HG03439 (cell line): Measurements from ENCODE around the gene SPG11.
"Not testable (repeated sequence)": the region's sequence is repeated elsewhere in the genome, so short reads cannot be mapped to it uniquely, and the experiment has no call there.

Experiments
- ATAC-seq: cut with Tn5 transposase; IDR thresholded peaks from one replicate; pipeline ENCODE4 v1.9.1; 2021; ENCODE audit warnings: mild to moderate bottlenecking, moderate library complexity; ENCODE audit not compliant: unreplicated experiment

SPG11 gene

DNA sequence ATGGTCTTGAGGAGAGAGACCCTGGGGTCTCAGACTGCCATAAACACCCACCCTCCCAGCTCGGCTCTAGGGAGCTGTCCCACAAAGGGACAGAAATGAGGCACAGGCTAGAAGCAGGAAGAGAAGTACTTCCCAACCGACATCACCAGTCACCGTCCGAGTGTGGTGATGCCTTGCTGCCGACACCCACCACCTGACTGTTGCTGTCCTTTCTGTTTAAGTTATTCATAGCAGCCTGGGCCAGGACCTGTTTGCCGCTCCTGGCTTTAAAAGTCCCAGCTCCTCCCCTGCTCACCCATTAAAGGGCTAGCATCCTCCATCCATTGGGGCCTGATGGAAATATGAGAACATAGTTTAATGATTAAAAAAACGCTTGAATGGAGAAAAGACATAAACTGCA lies 13.2 kb upstream of the SPG11 start:
- no peak for ATAC-seq

DNA sequence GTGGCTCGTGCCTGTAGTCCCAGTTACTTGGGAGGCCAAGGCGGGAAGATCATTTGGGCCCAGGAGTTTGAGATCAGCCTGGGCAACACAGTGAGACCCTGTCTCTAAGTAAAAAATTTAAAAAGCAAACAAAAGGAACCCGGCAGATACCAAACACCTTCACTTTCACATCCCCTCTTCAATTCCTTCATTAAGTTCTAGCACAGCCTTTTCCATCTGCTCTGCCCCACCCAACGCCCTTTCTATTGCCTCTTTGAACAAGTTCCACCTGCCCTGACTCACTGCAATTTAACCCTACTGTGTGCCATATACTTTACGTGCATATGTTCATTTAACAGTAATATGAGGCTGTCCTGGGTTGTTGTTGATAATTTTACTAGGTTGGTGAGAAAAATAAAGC lies 12.4 kb upstream of the SPG11 start:
- ATAC-seq, result no peak

DNA sequence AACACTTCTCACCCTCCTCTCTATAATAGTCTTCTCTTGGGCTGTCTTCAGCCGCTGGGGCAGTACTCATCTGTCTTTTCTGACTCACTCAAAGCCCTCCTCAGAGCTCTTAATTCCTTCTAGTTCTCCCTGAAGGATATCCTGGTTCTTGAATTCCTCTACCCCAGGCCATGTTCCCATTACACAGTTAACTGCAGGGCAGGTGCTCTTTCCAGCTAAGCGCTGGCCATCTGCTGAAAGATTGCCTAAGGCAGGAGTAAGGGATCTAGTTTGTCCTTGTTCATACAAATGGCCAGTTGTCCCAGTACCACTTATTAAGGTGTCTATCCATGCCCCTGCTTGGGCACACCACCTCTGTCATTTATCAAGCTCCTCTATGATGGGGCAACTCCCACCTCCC lies 10.2 kb upstream of the SPG11 start:
- no peak for ATAC-seq

DNA sequence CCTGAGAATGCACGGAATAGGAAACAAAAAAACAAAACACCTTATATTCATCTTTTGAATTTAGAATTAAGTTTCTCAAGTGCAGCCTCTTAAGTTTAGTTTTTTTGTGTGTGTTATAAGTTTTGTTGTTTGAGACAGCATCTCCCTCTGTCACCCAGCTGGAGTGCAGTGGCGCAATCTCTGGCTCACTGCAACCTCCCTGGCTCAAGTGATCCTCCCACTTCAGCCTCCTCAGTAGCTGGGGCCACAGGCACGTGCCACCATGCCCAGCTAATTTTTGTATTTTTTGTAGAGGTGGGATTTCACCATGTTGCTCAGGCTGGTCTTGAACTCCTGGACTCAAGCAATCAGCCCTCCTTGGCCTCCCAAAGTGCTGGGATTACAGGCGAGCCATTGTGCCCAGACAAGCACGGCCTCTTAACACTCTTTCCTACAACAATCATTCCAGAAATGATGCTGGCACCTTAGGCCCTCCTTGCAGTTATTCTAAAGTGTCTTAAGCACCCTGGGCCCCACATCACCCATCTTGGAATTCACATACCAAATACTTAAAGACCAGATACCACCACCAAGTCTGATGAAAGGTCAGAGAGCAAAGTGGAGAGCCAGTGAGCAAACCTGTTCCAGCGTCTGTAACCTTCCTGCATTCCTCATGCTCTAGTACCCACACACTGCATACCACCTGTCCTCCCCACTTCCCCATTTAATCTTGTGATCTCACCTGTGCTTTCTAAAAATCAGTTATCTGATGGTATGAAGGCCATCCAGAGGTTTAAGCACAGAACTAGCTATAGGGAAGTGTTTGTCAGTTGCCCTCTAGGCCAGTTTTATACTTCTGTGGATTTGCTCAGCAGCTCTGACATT lies 6.9 kb upstream of the SPG11 start:
- ATAC-seq, result no peak

DNA sequence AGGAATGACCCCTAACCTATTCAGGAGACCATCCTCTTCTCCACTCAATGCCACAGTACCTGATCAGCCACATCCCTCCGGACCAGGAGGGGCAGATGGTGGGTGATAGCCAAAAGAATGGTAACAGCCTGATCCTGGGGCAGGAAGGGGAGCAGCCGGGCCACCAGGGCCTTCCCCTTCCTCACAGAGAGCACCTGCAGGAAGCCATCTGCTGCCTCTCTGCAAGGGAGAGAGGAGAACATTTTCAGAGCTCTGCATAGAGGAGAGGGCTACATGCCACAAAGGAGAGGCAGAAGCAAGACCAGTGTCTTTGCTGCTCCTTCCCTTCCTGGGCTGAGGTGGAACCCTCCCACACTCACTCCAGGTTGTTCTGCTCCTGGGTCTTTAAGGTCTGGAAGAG lies 5.5 kb upstream of the SPG11 start:
- no peak for ATAC-seq

DNA sequence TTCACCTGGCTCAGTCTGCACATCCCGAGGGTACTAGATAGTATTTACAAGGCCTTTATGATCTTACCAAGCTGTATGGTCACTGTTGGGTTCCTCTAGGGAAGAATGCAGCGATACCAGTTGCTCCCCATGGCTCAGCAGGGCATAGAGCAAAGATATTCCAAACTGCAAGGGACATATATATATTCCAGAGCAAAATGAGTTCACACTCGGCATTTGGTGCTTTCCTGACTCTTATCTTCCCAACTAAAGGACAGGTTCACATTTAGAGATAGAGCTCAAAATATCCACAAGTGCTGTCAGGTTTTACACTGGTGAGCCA lies 3.5 kb upstream of the SPG11 start:
- no peak for ATAC-seq

DNA sequence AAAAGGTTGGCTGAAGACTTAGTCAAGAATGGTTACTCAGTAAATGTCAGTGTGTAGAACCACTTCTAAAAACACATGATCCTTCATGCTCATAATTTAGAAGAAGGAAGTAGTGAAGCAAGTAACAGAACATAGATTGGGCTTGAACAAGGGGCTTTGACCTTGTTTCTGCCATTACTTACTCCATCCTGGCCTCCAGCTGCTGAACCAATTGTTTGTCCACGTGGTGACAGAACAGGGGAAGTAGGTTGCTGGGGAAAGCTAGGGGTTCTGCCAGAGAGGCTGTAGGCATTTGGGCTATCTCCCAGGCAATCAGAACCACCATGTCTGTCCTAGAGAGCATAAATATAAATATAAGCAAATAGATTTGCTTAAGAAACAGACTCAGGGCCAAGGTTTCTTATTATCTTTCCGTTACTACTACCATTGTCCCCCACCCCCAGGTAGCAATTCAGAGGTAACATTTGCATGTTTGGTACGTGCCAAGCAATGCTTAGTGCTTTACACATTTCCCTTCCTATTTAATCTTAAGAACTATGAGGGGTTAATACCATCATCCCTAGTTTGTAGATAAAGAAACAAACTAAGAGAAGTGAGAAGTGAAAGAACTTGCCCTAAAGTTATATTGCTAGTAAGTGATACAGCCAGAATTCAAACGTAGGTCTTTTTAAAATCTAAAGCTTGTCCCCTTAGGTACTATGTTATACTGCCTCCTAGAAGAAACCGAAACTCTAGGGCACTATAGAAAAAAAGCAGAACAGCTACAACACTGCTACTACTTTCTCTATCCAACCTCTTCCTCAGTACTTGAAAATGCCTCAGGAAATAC lies 3.0 kb upstream of the SPG11 start:
- no peak for ATAC-seq

DNA sequence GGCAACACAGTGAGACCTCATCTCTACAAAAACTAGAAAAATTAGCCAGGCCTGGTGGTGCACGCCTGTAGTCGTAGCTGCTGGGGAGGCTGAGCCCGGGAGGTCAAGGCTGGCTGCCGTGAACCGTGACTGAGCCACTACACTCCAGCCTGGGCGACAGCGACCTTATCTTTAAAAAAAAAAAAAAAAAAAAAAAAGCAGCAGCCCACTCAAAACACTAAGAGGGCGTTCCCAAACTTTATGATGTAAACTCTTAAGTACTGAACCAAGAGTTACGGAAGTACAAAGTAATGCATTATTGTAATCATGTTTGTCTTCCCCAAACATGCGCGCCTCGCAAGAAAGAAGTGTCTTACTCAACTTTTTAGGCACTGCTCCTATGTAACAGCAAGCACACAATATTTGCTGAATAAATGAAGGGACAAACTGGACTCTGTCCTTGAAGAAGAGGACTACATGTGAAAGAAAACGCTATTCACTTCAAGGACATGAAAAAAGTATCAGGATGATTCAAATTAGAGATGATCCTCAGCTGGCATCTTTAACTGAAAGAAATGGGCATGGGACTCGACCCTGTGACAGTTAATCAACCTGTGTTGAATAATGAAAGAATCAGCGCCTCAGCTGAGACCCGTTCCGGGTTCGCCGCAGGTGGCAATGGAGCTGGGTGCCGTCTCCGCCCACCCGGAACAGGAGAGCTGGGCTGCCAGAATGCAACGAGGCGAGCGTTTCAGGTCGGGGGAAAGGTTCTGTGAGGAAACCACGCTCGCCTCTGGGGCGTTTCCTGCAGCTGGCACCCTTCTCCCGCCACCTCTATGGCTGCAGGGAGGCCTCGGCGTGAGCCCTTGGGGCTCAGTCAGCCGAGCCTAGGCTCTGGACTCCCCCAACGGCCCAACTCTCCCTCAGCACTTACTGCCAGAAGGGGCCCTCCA lies 718 bp downstream of the SPG11 start:
- ATAC-seq, result peak; percentile 49

DNA sequence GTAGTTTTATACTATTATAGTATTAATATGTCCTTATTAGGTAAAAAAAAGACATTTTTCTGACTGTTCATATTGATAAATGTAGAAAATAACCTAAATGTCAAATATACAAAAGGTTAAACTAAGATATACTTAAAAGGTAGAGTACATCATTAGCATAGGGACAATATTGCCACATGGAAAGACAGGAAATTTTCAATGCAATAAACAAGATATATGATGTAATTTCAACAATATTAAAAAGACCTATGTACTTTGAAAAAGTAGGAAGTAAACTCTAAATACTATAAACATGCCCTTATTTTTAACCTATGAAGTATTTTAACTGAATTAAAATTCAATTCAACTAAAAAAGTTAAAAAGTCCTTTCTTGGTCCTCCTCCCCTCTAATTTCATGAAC lies 1.9 kb downstream of the SPG11 start:
- no peak for ATAC-seq

DNA sequence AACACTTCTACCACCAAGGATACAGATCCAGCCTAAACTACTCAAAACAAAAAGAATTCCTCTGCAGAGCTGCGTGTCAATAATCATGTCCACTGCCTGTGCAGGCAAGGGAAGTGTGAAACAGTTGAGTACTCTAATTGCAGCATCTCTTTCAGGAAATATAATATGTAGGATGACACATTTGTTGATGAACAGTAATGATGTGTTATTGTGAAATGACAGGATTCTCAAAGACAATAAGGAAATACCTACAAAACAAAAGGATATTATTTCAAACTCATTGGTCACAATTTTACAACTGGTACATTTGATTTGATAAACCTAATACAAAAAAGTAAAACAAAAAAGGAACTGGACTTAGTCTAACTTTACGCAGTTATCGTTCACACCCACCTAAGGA lies 4.4 kb downstream of the SPG11 start:
- ATAC-seq, result no peak

DNA sequence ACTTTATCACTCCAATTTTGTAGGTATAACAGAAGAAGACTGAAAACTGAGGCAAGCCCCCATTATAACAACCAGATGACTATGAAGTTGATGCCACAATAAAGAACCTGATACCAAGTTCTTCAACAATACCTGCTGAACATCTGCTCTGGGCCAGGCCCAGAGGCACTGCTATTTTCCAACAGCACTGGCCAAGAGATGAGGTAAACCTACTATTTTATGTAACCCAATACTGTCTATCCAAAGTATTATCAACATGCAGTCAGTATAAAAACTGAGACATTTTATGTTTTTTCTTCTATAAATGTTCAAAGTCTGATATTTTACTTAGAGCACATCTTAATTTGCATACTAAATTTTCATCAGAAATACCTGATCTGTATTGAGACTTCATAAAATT lies 6.1 kb downstream of the SPG11 start:
- ATAC-seq, result no peak

DNA sequence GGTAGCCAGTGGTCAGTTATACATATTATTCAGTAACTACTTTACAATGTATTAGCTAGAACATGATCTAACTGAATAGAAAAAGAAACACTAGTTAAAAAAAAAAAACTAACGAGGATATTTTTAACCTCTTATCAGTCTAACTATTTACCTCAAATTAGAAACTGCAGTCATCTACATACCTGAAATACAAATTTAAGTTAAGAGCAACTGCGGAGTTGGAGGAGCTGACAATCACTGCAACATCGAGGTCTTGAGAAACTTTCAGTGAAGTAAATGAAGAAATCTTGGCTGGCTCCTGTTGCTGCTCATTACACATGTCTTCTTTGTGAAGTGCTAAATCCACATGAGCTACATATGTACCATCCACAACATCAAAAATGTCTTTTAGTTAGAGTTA lies 6.5 kb downstream of the SPG11 start:
- ATAC-seq, result no peak

DNA sequence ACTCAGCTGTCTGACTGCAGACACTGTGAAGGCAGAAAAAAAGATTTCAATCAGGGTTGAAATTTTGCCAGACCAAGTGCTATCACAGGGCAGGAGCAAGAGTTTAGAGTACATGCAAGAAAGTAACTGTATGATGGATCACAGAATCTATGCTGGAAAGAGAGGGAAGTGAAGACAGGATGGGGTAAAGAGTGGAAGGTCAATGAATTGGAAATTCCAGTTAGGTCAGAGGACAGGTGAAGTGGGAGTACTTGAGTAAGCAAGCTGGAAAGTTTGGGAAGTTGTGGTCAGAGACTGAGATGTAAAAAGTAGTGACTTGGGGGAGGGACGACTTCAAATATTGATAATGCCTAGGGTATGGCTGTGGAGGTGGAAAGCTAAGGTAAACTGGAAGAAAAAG lies 7.2 kb downstream of the SPG11 start:
- no peak for ATAC-seq

DNA sequence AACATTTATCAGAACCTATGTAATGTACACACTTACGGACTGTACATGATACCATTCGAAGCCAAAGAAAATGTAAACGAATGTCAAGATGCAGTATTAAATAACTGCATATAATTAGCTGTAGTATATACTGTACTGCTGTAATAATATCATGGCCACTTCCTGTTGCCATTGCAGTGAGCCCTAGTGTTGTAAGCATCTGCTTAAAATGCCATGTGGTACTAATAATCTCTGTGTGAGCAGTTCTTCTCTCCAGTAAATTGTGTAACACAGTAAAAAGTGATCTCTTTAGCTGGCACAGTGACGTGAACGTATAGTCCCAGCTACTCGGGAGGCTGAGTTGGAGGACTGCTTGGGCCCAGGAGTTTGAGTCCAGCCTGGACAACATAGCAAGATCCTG lies 8.6 kb downstream of the SPG11 start:
- ATAC-seq, result no peak

DNA sequence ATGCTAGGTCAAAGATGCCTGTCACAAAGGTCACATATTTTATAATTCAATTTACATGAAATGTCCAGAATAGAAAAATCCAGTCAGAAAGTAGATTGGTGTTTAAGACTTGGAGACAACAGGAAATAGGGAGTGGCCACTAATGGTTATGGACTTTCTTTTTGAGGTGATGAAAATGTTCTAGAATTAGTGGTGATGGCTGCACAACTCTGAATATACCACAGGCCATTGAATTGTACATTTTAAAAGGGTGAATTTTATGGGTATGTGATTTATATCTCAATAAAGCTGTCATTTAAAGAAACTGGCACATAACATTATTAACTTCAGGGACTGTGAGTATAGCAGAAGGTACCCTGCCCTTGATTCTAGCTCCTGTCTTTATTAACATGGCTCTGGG lies 15.8 kb downstream of the SPG11 start:
- ATAC-seq, result no peak

DNA sequence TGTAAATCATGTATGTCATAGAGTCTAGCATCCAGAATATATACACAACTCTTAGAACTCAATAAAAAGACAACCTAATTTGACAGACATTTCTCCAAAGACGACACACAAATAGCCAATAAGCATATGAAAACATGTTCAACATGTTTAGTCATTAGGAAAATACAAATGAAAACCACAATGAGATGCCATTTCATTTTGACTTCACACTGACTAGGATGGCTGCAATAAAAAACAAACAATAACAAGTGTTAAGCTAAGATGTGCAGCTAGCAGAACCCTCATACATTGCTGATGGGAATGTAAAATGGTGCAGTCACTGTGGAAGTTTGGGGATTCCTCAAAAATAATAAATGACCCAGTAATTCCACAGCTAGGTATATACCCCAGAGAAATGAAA lies 16.4 kb downstream of the SPG11 start:
- no peak for ATAC-seq

DNA sequence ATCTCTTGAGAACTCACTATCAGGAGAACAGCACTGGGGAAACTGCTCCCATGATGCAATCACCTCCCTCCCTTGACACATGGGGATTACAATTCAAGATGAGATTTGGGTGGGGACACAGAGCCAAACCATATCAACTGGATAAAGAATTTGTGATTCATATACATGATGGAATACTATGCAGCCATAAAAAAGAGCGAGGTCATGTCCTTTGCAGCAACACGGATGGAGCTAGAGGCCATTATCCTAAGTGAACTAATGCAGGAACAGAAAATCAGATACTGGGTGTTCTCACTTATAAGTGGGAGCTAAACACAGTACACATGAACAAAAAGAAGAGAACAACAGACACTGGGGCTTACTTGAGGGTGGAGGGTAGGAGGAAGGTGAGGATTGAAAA lies 17.0 kb downstream of the SPG11 start:
- ATAC-seq, result no peak

DNA sequence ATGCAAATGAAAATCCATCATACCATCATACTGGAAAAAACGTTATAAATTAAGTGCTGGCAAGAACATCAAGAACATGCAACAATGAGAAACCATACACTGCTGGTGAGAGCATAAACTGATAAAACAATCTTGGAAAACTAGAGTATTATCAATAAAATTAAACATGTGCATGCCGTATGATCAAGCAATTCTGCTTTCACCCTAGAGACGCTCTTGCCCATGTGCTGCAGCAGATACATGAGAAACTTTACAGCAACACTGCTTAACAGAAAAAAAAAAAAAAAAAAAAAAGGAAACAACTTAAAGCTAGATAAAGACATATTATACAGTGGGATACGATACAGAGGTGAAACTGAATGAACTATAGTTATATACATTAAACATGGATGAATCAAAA lies 21.8 kb downstream of the SPG11 start:
- ATAC-seq, result no peak

DNA sequence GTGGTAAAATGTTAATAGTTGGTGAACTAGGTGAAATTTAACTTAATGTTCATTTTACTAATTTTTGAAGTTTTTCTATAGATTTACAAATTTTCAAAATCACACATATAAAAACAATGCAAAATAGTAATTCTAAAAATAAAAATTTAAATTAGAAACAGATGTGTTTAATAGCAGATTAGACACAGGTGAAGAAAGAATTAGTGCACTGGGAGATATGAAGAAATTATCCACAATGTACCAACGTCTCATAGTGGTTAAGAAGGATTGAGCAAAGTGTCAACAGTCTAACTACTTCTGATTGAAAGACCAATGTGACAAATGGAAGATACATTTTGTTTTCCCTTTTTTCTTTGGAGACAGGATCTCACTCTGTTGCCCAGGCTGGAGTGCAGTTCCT lies 26.5 kb downstream of the SPG11 start:
- no peak for ATAC-seq

DNA sequence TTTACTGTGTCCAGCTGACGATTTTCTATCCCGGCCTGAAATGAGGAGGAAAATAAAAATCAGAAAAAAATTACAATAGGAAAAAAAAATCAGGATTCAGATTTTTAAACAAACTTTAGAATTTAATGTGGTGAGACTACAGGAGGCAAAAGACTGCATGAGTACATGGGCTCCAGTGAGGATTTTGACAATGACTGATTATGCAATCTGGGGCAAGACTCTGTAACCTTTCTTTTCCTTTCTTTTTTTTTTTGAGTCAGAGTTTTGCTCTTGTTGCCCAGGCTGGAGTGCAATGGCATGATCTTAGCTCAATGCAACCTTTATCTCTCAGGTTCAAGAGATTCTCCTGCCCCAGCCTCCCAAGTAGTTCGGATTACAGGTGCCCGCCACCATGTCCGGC lies 29.9 kb downstream of the SPG11 start:
- no peak for ATAC-seq

DNA sequence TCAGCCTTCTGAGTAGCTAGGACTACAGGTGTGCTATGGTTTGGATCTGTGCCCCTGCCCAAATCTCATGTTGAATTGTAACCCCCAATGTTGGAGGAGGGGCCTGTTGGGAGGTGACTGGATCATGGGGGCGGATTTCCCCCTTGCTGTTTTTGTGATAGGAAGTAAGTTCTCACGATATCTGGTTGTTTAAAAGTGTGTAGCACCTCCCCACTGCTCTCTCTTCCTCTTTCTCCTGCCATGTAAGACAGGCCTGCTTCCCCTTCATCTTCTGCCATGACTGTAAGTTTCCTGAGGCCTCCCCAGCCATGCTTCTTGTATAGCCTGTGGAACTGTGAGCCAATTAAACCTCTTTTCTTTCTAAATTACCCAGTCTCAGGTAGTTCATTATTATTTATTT lies 38.2 kb downstream of the SPG11 start:
- not testable (repeated sequence) for ATAC-seq
